ENCODE data around the gene HINT1.
A peak's percentile ranks its signal among the peaks of the same experiment; 100 is the strongest.

Gene HINT1

GRCh38 chr5:131109540-131110255 is 55.4 kb downstream of the HINT1 start:
- FAIRE-seq: peak; percentile 68

Data from TTC549 (cell line).